GM12874 (cell line): Measurements from ENCODE around the gene HIBCH.

ENCODE experiments used
- CTCF ChIP-seq: IDR thresholded peaks from 2 replicates; pipeline ENCODE4 v1.5.1; 2011; ENCODE audit warnings: low read depth, mild to moderate bottlenecking, control low read depth, low read length, moderate library complexity; ENCODE audit not compliant: insufficient read depth

The HIBCH gene

GRCh38 chr2:190360561-190360960 is 40.9 kb upstream of the HIBCH start:
- no peak for TF ChIP-seq CTCF

- no peak for TF ChIP-seq CTCF
Measured at GRCh38 chr2:190357600-190357999, 38.0 kb upstream of the HIBCH start.

- TF ChIP-seq CTCF, result no peak
Measured at GRCh38 chr2:190355968-190356644, 36.5 kb upstream of the HIBCH start.

GRCh38 chr2:190354003-190354690 is 34.5 kb upstream of the HIBCH start:
- no peak for TF ChIP-seq CTCF

GRCh38 chr2:190353537-190353899 is 33.9 kb upstream of the HIBCH start:
- TF ChIP-seq CTCF, result no peak

GRCh38 chr2:190352668-190353536 is 33.3 kb upstream of the HIBCH start:
- no peak for TF ChIP-seq CTCF

- TF ChIP-seq CTCF, result no peak
Measured at GRCh38 chr2:190351955-190352354, 32.3 kb upstream of the HIBCH start.
